HG03196 (cell line): ENCODE results near the gene MTCH1.
"Not testable (repeated sequence)": the region's sequence is repeated elsewhere in the genome, so short reads cannot be mapped to it uniquely, and the experiment has no call there.

Source experiments
- ATAC-seq: cut with Tn5 transposase; IDR thresholded peaks from one replicate; pipeline ENCODE4 v1.9.1; 2021; ENCODE audit not compliant: unreplicated experiment

Gene MTCH1

DNA sequence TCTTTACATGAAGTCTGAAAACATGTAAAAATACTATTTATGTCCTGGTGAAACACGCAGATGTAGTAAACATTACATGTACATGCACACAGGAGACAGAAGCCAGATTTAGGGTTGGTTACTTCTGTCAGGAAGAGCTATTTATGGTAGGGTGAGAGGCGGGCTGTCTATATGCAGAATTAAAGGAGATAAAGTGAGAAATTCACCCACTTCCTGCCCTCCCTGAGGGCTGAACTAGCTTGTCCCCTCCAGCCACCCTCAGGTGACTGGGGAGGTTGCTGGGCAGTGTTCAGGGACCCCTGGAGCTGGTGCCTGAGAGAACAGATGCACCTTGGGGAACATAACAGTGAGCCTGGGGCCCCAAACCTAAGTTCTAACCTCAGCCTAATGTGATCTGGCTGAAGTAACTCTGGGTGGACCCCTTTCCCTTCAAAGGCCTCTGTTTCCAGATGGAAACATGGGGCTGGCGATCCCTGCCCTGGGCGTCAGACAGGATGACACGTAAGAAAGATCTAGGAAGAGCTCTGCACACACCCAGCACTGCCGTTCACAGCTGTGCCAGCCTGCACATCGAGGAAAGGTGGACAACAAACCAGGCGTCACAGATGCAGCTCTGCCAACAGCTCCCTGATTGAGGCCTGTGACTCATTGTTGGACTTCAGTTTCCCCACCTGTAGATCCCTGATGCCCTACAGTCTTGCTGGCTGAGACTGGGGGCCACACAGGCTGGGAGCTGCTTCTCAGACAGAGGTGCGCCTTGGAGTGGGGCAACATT is 30.1 kb downstream of the MTCH1 start:
- ATAC-seq = no peak

- no peak for ATAC-seq
Observed at GRCh38 chr6:36955136-36955535, 30.9 kb downstream of the MTCH1 start.

DNA sequence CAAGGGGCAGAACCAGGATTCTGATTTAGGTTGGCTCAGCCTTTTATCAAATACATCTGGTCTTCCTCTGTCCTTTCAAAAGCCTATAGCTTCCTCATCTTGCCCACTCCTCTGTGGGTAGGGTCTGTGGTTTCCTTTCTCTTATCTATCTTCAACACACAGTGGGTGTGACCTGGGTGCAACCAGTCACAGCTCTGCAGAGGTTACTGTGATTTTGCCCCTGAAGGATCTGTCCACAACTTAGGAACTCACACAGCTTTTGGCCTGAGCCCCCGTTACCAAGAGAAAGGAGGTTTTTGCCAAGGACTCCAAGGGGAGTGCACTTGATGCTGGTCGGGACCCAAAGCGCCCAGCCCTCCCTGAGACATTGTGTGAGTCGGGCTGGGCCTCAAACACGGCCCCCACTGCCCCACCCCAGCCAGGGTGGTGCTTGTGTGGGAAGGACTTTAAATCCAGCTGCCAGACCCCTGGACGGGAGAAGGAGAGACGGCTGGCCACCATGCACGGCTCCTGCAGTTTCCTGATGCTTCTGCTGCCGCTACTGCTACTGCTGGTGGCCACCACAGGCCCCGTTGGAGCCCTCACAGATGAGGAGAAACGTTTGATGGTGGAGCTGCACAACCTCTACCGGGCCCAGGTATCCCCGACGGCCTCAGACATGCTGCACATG is 31.6 kb downstream of the MTCH1 start, which contains the start of gene PI16:
TSS of gene PI16 (plus strand) at position 477 of the 670 bp plus-strand sequence. CDS start at position 500, 23 bp downstream.
- no peak for ATAC-seq

DNA sequence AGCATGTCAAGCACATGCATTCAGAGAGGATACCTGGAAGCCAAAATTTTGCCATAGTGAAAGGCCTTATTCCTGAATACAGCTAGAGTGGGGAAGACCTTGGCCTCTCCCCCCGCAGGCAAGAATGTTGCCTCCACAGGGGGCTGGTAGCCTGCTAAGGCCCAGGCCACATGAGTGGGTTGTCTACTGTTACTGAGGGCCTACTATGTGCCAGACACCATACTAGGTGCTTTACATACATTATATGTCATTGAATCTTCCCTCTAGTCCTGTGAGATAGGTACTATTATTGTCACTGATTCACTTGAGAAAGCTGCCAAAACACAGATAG is 32.1 kb downstream of the MTCH1 start:
- ATAC-seq = no peak

DNA sequence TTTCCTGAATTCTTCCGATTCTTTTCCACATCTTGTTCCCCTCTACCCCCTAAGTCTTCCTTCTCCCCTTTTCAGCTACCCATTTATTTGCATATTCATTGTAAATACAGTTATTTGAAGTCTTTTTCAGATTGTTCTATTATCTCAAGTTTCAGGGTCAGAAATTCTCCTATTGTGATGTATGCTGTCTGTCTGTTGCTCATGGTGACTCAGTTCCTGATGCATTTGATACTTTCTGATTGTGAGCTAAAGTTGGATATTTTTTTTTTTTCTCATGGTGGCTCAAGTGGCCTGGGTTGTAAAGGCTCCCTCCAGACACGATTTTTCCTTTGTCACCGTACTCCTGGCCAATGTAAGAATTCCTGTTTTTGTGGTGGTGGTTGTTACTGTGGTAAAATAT is 36.4 kb downstream of the MTCH1 start:
- no peak for ATAC-seq

DNA sequence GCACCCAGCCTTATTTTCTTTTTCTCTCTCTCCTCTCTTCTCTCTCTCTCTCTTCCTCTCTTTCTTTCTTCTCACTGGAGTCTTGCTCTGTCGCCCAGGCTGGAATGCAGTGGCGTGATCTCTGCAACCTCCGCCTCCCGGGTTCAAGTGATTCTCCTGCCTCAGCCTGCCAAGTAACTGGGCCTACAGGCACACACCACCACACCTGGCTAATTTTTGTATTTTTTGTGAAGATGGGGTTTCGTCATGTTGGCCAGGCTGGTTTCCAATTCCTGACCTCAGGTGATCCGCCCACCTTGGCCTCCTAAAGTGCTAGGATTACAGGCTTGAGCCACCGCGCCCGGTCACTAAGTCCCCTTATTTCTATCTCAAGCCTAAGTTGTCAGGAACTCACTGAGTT is 36.9 kb downstream of the MTCH1 start:
- not testable (repeated sequence) for ATAC-seq

- no peak for ATAC-seq
Observed at GRCh38 chr6:36947570-36948351, 38.2 kb downstream of the MTCH1 start.

GRCh38 chr6:36946526-36946925 is 39.5 kb downstream of the MTCH1 start:
- ATAC-seq = no peak

DNA sequence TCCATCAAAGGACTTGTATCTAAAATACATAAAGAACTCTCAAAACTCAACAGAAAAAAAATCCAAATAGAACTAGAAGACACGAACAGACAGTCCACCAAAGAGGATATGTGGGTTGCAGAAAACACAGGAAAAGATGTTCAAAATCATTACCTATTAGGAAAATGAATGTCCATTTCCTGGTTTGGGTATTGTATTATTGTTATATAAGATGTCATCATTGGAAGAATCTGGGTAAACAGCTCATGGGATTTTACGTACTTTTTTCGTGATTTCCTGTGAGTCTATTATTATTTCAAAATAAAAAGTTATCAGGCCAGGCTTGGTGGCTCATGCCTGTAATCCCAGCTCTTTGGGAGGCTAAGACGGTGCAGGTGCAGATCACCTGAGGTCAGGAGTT is 40.7 kb downstream of the MTCH1 start:
- ATAC-seq = no peak

DNA sequence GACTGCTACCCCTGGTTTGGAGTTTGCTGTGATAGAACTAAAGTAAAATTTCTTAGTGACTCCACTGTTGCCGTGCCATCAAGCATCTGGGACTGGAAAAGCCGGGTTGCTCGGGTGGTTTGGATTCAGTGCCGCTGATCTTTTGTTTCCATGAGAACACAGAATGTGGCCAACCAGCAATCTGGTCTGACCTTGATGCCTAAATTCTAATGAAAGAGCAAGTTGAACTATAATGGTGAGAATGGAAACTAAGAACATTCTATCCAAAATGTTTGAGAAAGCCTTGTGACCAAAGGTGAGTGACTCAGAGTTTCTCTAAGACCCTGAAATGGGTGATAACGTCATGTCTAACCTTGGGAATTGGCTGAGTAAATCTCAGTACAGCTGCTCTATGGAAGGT is 41.3 kb downstream of the MTCH1 start:
- ATAC-seq = no peak

GRCh38 chr6:36942329-36942728 is 43.7 kb downstream of the MTCH1 start:
- ATAC-seq = not testable (repeated sequence)

DNA sequence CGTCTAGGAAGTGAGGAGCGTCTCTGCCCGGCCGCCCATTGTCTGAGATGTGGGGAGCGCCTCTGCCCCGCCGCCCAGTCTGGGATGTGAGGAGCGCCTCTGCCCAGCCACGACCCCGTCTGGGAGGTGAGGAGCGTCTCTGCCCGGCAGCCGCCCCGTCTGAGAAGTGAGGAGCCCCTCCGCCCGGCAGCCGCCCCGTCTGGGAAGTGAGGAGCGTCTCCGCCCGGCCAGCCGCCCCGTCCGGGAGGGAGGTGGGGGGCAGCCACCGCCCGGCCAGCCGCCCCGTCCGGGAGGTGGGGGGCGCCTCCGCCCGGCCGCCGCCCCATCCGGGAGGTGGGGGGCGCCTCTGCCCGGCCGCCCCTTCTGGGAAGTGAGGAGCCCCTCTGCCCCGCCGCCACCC is 44.4 kb downstream of the MTCH1 start:
- ATAC-seq = not testable (repeated sequence)

GRCh38 chr6:36940027-36940426 is 46.0 kb downstream of the MTCH1 start:
- ATAC-seq = no peak

DNA sequence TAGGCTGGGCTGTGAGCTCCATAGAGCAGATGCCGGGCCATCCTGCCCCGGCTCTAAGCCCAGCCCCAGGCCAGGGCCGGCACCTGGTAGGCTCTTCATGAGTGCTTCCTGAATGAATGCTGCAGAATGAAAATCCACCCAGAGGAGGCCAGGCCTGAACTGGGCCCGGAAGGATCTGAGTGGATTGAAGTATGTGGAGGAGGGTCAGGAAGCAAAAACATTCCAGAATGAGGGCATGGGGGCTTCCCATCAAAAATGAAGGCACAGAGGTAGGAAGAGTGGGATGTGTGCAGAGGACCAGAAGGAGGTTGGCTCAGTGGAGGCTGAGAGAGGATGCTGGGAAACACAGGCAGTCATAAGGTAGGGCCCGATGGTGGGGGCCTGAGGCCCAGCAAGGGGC is 47.0 kb downstream of the MTCH1 start:
- ATAC-seq = not testable (repeated sequence)

- no peak for ATAC-seq
Observed at GRCh38 chr6:36938536-36938935, 47.5 kb downstream of the MTCH1 start.

GRCh38 chr6:36937896-36938295 is 48.1 kb downstream of the MTCH1 start:
- ATAC-seq = no peak

DNA sequence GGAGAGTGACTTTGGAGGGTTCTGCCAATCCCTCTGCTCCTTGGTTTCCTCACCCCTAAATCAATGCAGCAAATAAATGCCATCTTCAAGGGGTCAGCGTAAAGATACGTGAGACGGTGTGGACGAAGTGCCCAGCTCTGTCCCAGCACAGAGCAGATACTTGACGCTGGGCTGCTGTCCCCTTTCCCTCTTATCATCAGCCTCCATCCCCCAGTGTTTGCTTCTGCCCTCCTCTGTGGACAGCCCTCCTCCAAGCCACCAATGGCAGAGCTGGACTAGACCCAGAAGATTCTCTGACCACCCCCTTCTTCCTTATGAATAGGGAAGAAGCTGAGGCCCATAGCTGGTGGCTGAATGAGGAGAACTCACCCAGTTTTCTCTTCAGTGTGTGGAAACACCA is 49.2 kb downstream of the MTCH1 start:
- ATAC-seq = no peak

DNA sequence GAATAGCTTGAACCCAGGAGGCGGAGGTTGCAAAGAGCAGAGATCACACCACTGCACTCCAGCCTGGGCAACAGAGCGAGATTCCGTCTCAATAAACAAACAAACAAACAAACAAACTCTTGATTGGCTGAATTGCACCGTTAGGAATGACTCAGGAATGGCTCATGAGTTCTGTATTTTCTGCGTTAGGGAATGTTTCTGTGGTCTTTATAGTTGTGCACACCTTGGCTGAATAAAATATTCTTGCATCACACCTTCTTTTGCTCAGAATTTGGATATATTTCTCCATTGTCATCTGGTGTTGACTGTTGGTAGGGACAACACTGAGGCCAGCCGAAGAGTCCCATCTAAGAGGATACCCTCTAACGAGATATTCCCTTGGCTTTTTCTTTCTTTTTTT is 51.1 kb downstream of the MTCH1 start:
- ATAC-seq = no peak

GRCh38 chr6:36933519-36933918 is 52.5 kb downstream of the MTCH1 start:
- ATAC-seq = no peak

- ATAC-seq = no peak
Observed at GRCh38 chr6:36933102-36933501, 52.9 kb downstream of the MTCH1 start.

- no peak for ATAC-seq
Observed at GRCh38 chr6:36930483-36930882, 55.5 kb downstream of the MTCH1 start.

GRCh38 chr6:36929607-36930006 is 56.4 kb downstream of the MTCH1 start:
- no peak for ATAC-seq
